H1 (cell line): ENCODE measurements around the gene MOV10L1. TPM values are rescaled to one million over a fixed set of nuclear protein-coding genes. Genes with fewer than 3 reads are reported as not detected.

Experiments used
- CTCF ChIA-PET: fragments of 300-600 bp; sonication (Branson Sonifier 250); formaldehyde crosslinking; loops from one replicate; lab custom pipeline; 2021; ENCODE audit not compliant: partially characterized antibody; lab: Charles Lee
- POLR2A ChIA-PET: fragments of 300-600 bp; sonication (Branson Sonifier 250); formaldehyde crosslinking; loops from one replicate; lab custom pipeline; 2021; ENCODE audit warnings: inconsistent platforms; ENCODE audit not compliant: partially characterized antibody; lab: Charles Lee
- DNase-seq, 2 experiments: peaks; one replicate each; pipeline versions ENCODE4 v3.0.0 to v3.0.0-alpha.2; 2010 to 2022; ENCODE audit warnings: low spot score in 2 of 2, low read depth in 1 of 2, mixed read lengths in 1 of 2
- FAIRE-seq: peaks from 2 replicates; lab custom pipeline; 2011; peaks lifted over from hg19 to GRCh38; lab: Jason Lieb, UNC
- H2AFZ ChIP-seq: 2 replicates; pipeline ENCODE4 v1.8.1; 2012; ENCODE audit warnings: low read length, inconsistent platforms
- H2AK5ac ChIP-seq: 2 replicates; pipeline ENCODE4 v1.6.1; 2013; ENCODE audit warnings: low read depth, low read length
- H2BK120ac ChIP-seq: replicated peaks from 2 replicates; pipeline ENCODE3; 2013; ENCODE audit warnings: low read depth, low read length, inconsistent platforms
- H2BK12ac ChIP-seq: 2 replicates; pipeline ENCODE4 v1.6.1; 2013; ENCODE audit warnings: low read depth, low read length
- H2BK15ac ChIP-seq: 2 replicates; pipeline ENCODE4 v1.6.1; 2013; ENCODE audit warnings: low read length
- H2BK20ac ChIP-seq: 2 replicates; pipeline ENCODE4 v1.6.1; 2013; ENCODE audit warnings: low read length
- H2BK5ac ChIP-seq: 2 replicates; pipeline ENCODE4 v1.6.1; 2013; ENCODE audit warnings: low read depth, low read length
- H3K14ac ChIP-seq: 2 replicates; pipeline ENCODE4 v1.6.1; 2013; ENCODE audit warnings: inconsistent platforms; ENCODE audit not compliant: insufficient read length
- H3K18ac ChIP-seq: 2 replicates; pipeline ENCODE4 v1.6.1; 2013; ENCODE audit warnings: low read length; ENCODE audit errors: extremely low read depth
- H3K23ac ChIP-seq: 2 replicates; pipeline ENCODE4 v1.6.1; 2013; ENCODE audit warnings: inconsistent platforms; ENCODE audit not compliant: insufficient read length
- H3K23me2 ChIP-seq: 2 replicates; pipeline ENCODE4 v1.6.1; 2013; ENCODE audit warnings: low read depth, low read length
- H3K27ac ChIP-seq: 2 replicates; pipeline ENCODE4 v1.6.1; 2011; ENCODE audit warnings: low read depth, low read length, inconsistent platforms
- H3K27me3 ChIP-seq, 4 experiments: replicated peaks in 1 of 4; 1 replicate in 1 of 4; 2 replicates in 3 of 4; pipeline versions ENCODE4 v1.6.1 to v1.8.1; 2011 to 2013; ENCODE audit warnings: low read length in 3 of 4, mild to moderate bottlenecking in 3 of 4, inconsistent platforms in 2 of 4, mixed read lengths in 2 of 4, moderate library complexity in 1 of 4; ENCODE audit not compliant: control insufficient read depth in 3 of 4, insufficient read depth in 3 of 4; ENCODE audit errors: extremely low read depth in 1 of 4
- H3K36me3 ChIP-seq, 4 experiments: 2 replicates each; pipeline versions ENCODE4 v1.6.1 to v1.8.1; 2011 to 2013; ENCODE audit warnings: mild to moderate bottlenecking in 4 of 4, low read length in 3 of 4, moderate library complexity in 2 of 4, control low read depth in 1 of 4, inconsistent platforms in 1 of 4; ENCODE audit not compliant: insufficient read depth in 4 of 4, control insufficient read depth in 2 of 4
- H3K4ac ChIP-seq: replicated peaks from 2 replicates; pipeline ENCODE3; 2013; ENCODE audit warnings: low read length, low read depth, mixed read lengths, inconsistent platforms; ENCODE audit not compliant: insufficient read length
- H3K4me1 ChIP-seq, 4 experiments: replicated peaks in 1 of 4; 1 replicate in 1 of 4; 2 replicates in 3 of 4; pipeline versions ENCODE4 v1.6.1 to v1.8.1; 2011 to 2013; ENCODE audit warnings: low read length in 3 of 4, inconsistent platforms in 2 of 4, mixed read lengths in 1 of 4; ENCODE audit not compliant: insufficient read depth in 4 of 4, control insufficient read depth in 3 of 4
- H3K4me2 ChIP-seq, 2 experiments: 2 replicates each; pipeline versions ENCODE4 v1.6.1 to v1.8.1; 2011 to 2013; ENCODE audit warnings: low read depth in 2 of 2, low read length in 2 of 2, control low read depth in 1 of 2, inconsistent platforms in 1 of 2, mild to moderate bottlenecking in 1 of 2; ENCODE audit not compliant: insufficient read depth in 1 of 2
- H3K4me3 ChIP-seq, 4 experiments: fragments of 200-600, 300-600 bp in 1 of 4; sonication (generic), shearing (Covaris generic), sonication (Bioruptor Twin) in 1 of 4; 2 replicates each; pipeline versions ENCODE4 v1.5.1 to v1.8.1; 2011 to 2016; ENCODE audit warnings: low read length in 4 of 4, low read depth in 3 of 4, control low read depth in 2 of 4, inconsistent platforms in 2 of 4, mild to moderate bottlenecking in 2 of 4, mixed read lengths in 1 of 4, moderate library complexity in 1 of 4; ENCODE audit not compliant: insufficient read depth in 2 of 4; ENCODE audit errors: extremely low read depth in 1 of 4
- H3K56ac ChIP-seq: replicated peaks from 2 replicates; pipeline ENCODE3; 2013; ENCODE audit warnings: low read depth, mild to moderate bottlenecking, mixed read lengths, low read length, inconsistent platforms; ENCODE audit not compliant: insufficient read length
- H3K79me1 ChIP-seq: 2 replicates; pipeline ENCODE4 v1.6.1; 2013; ENCODE audit warnings: low read depth, low read length, control low read depth
- H3K79me2 ChIP-seq, 2 experiments: 2 replicates each; pipeline versions ENCODE4 v1.6.1 to v1.8.1; 2012 to 2013; ENCODE audit warnings: low read length in 2 of 2, mild to moderate bottlenecking in 2 of 2, inconsistent platforms in 1 of 2; ENCODE audit not compliant: insufficient read depth in 2 of 2, control insufficient read depth in 1 of 2
- H3K9ac ChIP-seq, 4 experiments: replicated peaks in 1 of 4; 1 replicate in 1 of 4; 2 replicates in 3 of 4; pipeline versions ENCODE4 v1.6.1 to v1.8.1; 2011 to 2013; ENCODE audit warnings: low read depth in 3 of 4, low read length in 3 of 4, control low read depth in 2 of 4, mild to moderate bottlenecking in 2 of 4, moderate library complexity in 2 of 4, inconsistent platforms in 1 of 4; ENCODE audit errors: extremely low read depth in 1 of 4
- H3K9me3 ChIP-seq, 2 experiments: 2 replicates each; pipeline versions ENCODE4 v1.6.1 to v1.8.1; 2012 to 2013; ENCODE audit warnings: mild to moderate bottlenecking in 2 of 2, moderate library complexity in 2 of 2, control low read depth in 1 of 2, inconsistent platforms in 1 of 2, low read depth in 1 of 2, low read length in 1 of 2, mixed read lengths in 1 of 2; ENCODE audit not compliant: insufficient read depth in 2 of 2
- H4K20me1 ChIP-seq, 2 experiments: replicated peaks in 1 of 2; 2 replicates each; pipeline versions ENCODE3 to v1.8.1; 2011 to 2013; ENCODE audit warnings: inconsistent platforms in 2 of 2, low read length in 2 of 2, mild to moderate bottlenecking in 1 of 2; ENCODE audit not compliant: insufficient read depth in 2 of 2, control insufficient read depth in 1 of 2
- H4K5ac ChIP-seq: 2 replicates; pipeline ENCODE4 v1.6.1; 2013; ENCODE audit warnings: low read length, low read depth, mixed read lengths, inconsistent platforms; ENCODE audit not compliant: insufficient read length
- H4K8ac ChIP-seq: 2 replicates; pipeline ENCODE4 v1.8.0; 2013; ENCODE audit warnings: mild to moderate bottlenecking, moderate library complexity, low read length, inconsistent platforms; ENCODE audit not compliant: insufficient read depth; ENCODE audit errors: extremely low read depth
- H4K91ac ChIP-seq: replicated peaks from 2 replicates; pipeline ENCODE3; 2013; ENCODE audit warnings: low read length, mixed read lengths, inconsistent platforms; ENCODE audit not compliant: insufficient read length
- CTBP2 ChIP-seq: IDR thresholded peaks from 2 replicates; pipeline ENCODE4 v1.7.0; 2011; ENCODE audit warnings: borderline replicate concordance, mild to moderate bottlenecking, moderate library complexity, mixed read lengths, low read length; ENCODE audit not compliant: insufficient read depth, insufficient read length
- KDM4A ChIP-seq: IDR thresholded peaks from one replicate; pipeline ENCODE4 v1.7.1; 2012; ENCODE audit warnings: low read depth, mild to moderate bottlenecking, moderate library complexity, low read length, inconsistent platforms; ENCODE audit not compliant: severe bottlenecking
- KDM5A ChIP-seq: fragments of 200-600 bp; IDR thresholded peaks from 2 replicates; pipeline ENCODE4 v1.7.1; 2012; ENCODE audit warnings: mild to moderate bottlenecking, low read length, inconsistent platforms, mixed read lengths
- PHF8 ChIP-seq: fragments of 200-600 bp; sonication (generic); conservative IDR thresholded peaks from 2 replicates; pipeline ENCODE4 v1.7.1; 2012; ENCODE audit warnings: low read depth, mild to moderate bottlenecking, inconsistent platforms, low read length, moderate library complexity
- POLR2AphosphoS5 ChIP-seq: IDR thresholded peaks from 2 replicates; pipeline ENCODE4 v1.6.1; 2011; ENCODE audit warnings: low read depth, low read length
- RAD21 ChIP-seq, 2 experiments: IDR thresholded peaks in 1 of 2; conservative IDR thresholded peaks in 1 of 2; 2 replicates each; pipeline ENCODE4 v1.6.1; 2011; ENCODE audit warnings: low read depth in 2 of 2, low read length in 2 of 2, improper control_type of control experiment in 1 of 2, inconsistent platforms in 1 of 2, mild to moderate bottlenecking in 1 of 2, moderate library complexity in 1 of 2
- SP1 ChIP-seq: IDR thresholded peaks from 2 replicates; pipeline ENCODE4 v1.6.1; 2011; ENCODE audit warnings: low read depth, low read length
- TAF1 ChIP-seq: IDR thresholded peaks from 2 replicates; pipeline ENCODE4 v1.6.1; 2011; ENCODE audit warnings: mild to moderate bottlenecking, low read depth, low read length
- WGBS, 2 experiments: shearing (Covaris generic) in 1 of 2; methylation state at CpG; one replicate each; pipeline versions ENCODE4 v1.1.6 to v1.1.7; 2013 to 2015; ENCODE audit warnings: low lambda C conversion rate in 2 of 2, mixed read lengths in 2 of 2, inconsistent platforms in 1 of 2, low coverage in 1 of 2, missing lambda C conversion rate in 1 of 2; ENCODE audit not compliant: insufficient replicate concordance in 2 of 2, insufficient coverage in 1 of 2, insufficient read length in 1 of 2; ENCODE audit errors: extremely low coverage in 1 of 2, missing lambda C conversion rate in 1 of 2; 5-methylcytosine and 5-hydroxymethylcytosine counted together
- polyA plus RNA-seq, 7 experiments: library from polyadenylated mRNA; depleted of rRNA in 3 of 7; stranded (reverse) in 5 of 7; unstranded in 2 of 7; fragments of >200 nt in 5 of 7; fragments of 200-250 nt in 2 of 7; gene quantifications; 1 replicate in 5 of 7; 2 replicates in 1 of 7; 4 replicates in 1 of 7; pipeline versions ENCODE4 v1.2.1 to v1.2.3, GENCODE V29; 2011 to 2013; ENCODE audit warnings: missing spikeins in 2 of 7, mixed read lengths in 2 of 7
- total RNA-seq: library from RNA; stranded (reverse); fragmentation: NEBNext Ultra II Directional; extraction: Animal tissue kit (Norgen Biotek cat#: 25700); gene quantifications from 2 replicates; pipeline ENCODE4 v1.2.1, GENCODE V29; 2021

MOV10L1 gene
- total and polyA plus RNA-seq, 2 of the 8 experiments (the other 6 are each of a cell fraction or from before 2014, with no cell fraction given), result 0.32 TPM; not detected in 1

GRCh38 chr22:50119169-50119767 is 29.5 kb downstream of the MOV10L1 start:
- Histone ChIP-seq H3K9me3 (no peaks in the 10 kb centered on the region), H2BK120ac (no peak overlapping the region), H3K9ac (no peak overlapping the region; a peak in 1 of 7 replicates), H3K4me1 (no peaks in the 10 kb centered on the region), H3K18ac (no peak overlapping the region), H3K4me3 (no peak overlapping the region), H4K91ac (no peak overlapping the region), H3K14ac (no peak overlapping the region), H2BK5ac (no peak overlapping the region), H2BK20ac (no peak overlapping the region), H2BK15ac (no peak overlapping the region), H3K79me2 (no peaks in the 10 kb centered on the region), H3K23me2 (no peaks in the 10 kb centered on the region), H3K4me2 (no peak overlapping the region), H2AFZ (no peak overlapping the region), H2BK12ac (no peak overlapping the region), H3K23ac (no peak overlapping the region), H3K56ac (no peak overlapping the region), H3K36me3 (no peaks in the 10 kb centered on the region), H4K20me1 (no peaks in the 10 kb centered on the region), H3K27ac (no peak overlapping the region), H4K5ac (no peak overlapping the region), H4K8ac (no peak overlapping the region), H3K4ac (no peak overlapping the region), H2AK5ac (no peak overlapping the region), H3K79me1 (no peaks in the 10 kb centered on the region), H3K27me3 (peaks cover 0 to 3% (median 1%) of the 10 kb centered on the region in 4 experiments; a peak in 3 of 7 replicates)
- ChIA-PET CTCF (interaction anchor here (1.1 to 2.4 kb wide), 2 partner anchors 30 to 89 kb away, joined by 3 to 9 read pairs; no protein-coding TSS in a partner anchor), POLR2A (no interaction called here)
- no peak for TF ChIP-seq TAF1
- TF ChIP-seq POLR2AphosphoS5, result no peak
- TF ChIP-seq KDM4A, result no peak
- TF ChIP-seq CTBP2, result no peak
- TF ChIP-seq SP1, result no peak
- no peak for TF ChIP-seq RAD21 (IDR thresholded peaks at IDR 0.05 in 1 of 2, conservative IDR thresholded peaks at IDR 0.05 in 1 of 2; ENCODE audit: low read depth in 2 of 2, low read length in 2 of 2)
- TF ChIP-seq KDM5A, result no peak
- TF ChIP-seq PHF8, result no peak
- no peak for FAIRE-seq
- whole genome bisulfite sequencing, 2 experiments, result 82% methylated on average over 14 of the region's 14 CpGs; no CpG with 5 or more reads in 1 of the 2 experiments
- no peak for DNase-seq
